ENCODE data around the gene FOXQ1.

DNA sequence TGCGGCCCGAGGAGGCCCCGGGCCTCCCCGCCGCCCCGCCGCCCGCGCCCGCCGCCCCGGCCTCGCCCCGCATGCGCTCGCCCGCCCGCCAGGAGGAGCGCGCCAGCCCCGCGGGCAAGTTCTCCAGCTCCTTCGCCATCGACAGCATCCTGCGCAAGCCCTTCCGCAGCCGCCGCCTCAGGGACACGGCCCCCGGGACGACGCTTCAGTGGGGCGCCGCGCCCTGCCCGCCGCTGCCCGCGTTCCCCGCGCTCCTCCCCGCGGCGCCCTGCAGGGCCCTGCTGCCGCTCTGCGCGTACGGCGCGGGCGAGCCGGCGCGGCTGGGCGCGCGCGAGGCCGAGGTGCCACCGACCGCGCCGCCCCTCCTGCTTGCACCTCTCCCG lies 1.5 kb downstream of the FOXQ1 start:
- TF ChIP-seq RAD21 (IDR thresholded peaks at IDR 0.05; ENCODE audit: insufficient read depth, low read depth, low read length): no peak
- no peak for TF ChIP-seq EZH2 (IDR thresholded peaks at IDR 0.05; ENCODE audit: borderline replicate concordance, control insufficient read depth, low read depth, low read length)
- TF ChIP-seq GABPA (IDR thresholded peaks at IDR 0.05; ENCODE audit: low read depth): no peak
- TF ChIP-seq POLR2A (IDR thresholded peaks at IDR 0.05; ENCODE audit: low read depth, low read length): no peak
- no peak for TF ChIP-seq NFIC (IDR thresholded peaks at IDR 0.05; ENCODE audit: low read depth, low read length)
- no peak for TF ChIP-seq JUND (IDR thresholded peaks at IDR 0.05; ENCODE audit: low read depth, low read length)
- TF ChIP-seq KAT2A (conservative IDR thresholded peaks at IDR 0.05; ENCODE audit: control insufficient read depth, low read depth, low read length): no peak
- TF ChIP-seq ZZZ3 (IDR thresholded peaks at IDR 0.05; ENCODE audit: control insufficient read depth, insufficient read length, low read depth): no peak
- no peak for TF ChIP-seq TAF1 (IDR thresholded peaks at IDR 0.05; ENCODE audit: borderline replicate concordance, low read depth, low read length)
